Activated B cell treated with CpG ODN at 0.5 μM for 24 hours (primary cell): ENCODE data around the gene SLC30A3. TPM values are rescaled to one million over a fixed set of nuclear protein-coding genes. Genes with fewer than 3 reads are reported as not detected.

Experiments
- ATAC-seq: fragments of 200-7000 bp; cut with Tn5 transposase; one replicate; pipeline ENCODE4 v1.10.0; 2021; ENCODE audit warnings: low read depth, mild to moderate bottlenecking, moderate library complexity
- CTCF ChIA-PET: fragments of 350-600 bp; sonication (Branson Sonifier 250); formaldehyde crosslinking; loops from one replicate; lab custom pipeline; 2021; ENCODE audit warnings: antibody characterized with exemption; lab: Charles Lee
- POLR2A ChIA-PET: fragments of 350-600 bp; sonication (Branson Sonifier 250); formaldehyde crosslinking; loops from one replicate; lab custom pipeline; 2021; ENCODE audit warnings: antibody characterized with exemption; lab: Charles Lee
- DNase-seq: peaks from one replicate; pipeline ENCODE4 v3.0.0; 2022
- H3K27ac Mint-ChIP-seq: one replicate; pipeline ENCODE4 v1.8.0; 2020; ENCODE audit warnings: mixed read lengths
- H3K27me3 Mint-ChIP-seq: one replicate; pipeline ENCODE4 v1.8.0; 2021; ENCODE audit warnings: mixed read lengths
- H3K36me3 Mint-ChIP-seq: one replicate; pipeline ENCODE4 v1.8.0; 2021; ENCODE audit warnings: low read depth, mixed read lengths
- H3K4me1 Mint-ChIP-seq: one replicate; pipeline ENCODE4 v1.8.0; 2021; ENCODE audit warnings: mixed read lengths
- H3K4me3 Mint-ChIP-seq: one replicate; pipeline ENCODE4 v1.8.0; 2020; ENCODE audit warnings: mild to moderate bottlenecking, mixed read lengths
- H3K9me3 Mint-ChIP-seq: one replicate; pipeline ENCODE4 v1.8.0; 2020; ENCODE audit warnings: mixed read lengths
- CTCF ChIP-seq: fragments of 200-600 bp; IDR thresholded peaks from one replicate; pipeline ENCODE4 v1.8.0; 2022; ENCODE audit warnings: antibody characterized with exemption, mild to moderate bottlenecking
- intact Hi-C: fragments of 100-400 bp; cut with micrococcal nuclease; formaldehyde crosslinking; loops from one replicate; pipeline ENCODE4 v1.15.1; 2024
- total RNA-seq: library from RNA; stranded (reverse); gene quantifications from 2 replicates; pipeline ENCODE4 v1.2.3, GENCODE V29; 2022

SLC30A3 gene
- total RNA-seq, 1 donor from 2014 or later: 0.27 TPM

GRCh38 chr2:27261241-27261925, 1.5 kb downstream of the SLC30A3 start:
- peaks cover 65% of the 10 kb centered on the region for H3K27me3 Mint-ChIP-seq
- H3K9me3 Mint-ChIP-seq: no peaks in the 10 kb centered on the region
- DNase-seq: no peak
- ChIA-PET CTCF (no interaction called here), POLR2A (no interaction called here)
- no peak overlapping the region for H3K27ac Mint-ChIP-seq
- no peak for ATAC-seq
- peaks cover 2% of the 10 kb centered on the region for H3K36me3 Mint-ChIP-seq
- H3K4me3 Mint-ChIP-seq: peak overlapping the region; percentile 74
- intact Hi-C loops: no loop called here
- H3K4me1 Mint-ChIP-seq: peaks cover 33% of the 10 kb centered on the region
- no peak for TF ChIP-seq CTCF

GRCh38 chr2:27258051-27258450, 4.8 kb downstream of the SLC30A3 start:
- intact Hi-C loops: no loop called here
- CTCF ChIA-PET: no interaction called here
- H3K27ac Mint-ChIP-seq: no peak overlapping the region
- POLR2A ChIA-PET: no interaction called here
- H3K4me1 Mint-ChIP-seq: peaks cover 12% of the 10 kb centered on the region
- DNase-seq: no peak
- H3K9me3 Mint-ChIP-seq: no peaks in the 10 kb centered on the region
- TF ChIP-seq CTCF: no peak
- no peaks in the 10 kb centered on the region for H3K36me3 Mint-ChIP-seq
- ATAC-seq: no peak
- no peak overlapping the region for H3K4me3 Mint-ChIP-seq
- H3K27me3 Mint-ChIP-seq: peaks cover 59% of the 10 kb centered on the region

GRCh38 chr2:27256855-27257454, 5.9 kb downstream of the SLC30A3 start:
- POLR2A ChIA-PET: interaction anchor here (0.6 kb wide), 1 partner anchor 44 kb away, joined by 5 read pairs; no protein-coding TSS in a partner anchor

DNA sequence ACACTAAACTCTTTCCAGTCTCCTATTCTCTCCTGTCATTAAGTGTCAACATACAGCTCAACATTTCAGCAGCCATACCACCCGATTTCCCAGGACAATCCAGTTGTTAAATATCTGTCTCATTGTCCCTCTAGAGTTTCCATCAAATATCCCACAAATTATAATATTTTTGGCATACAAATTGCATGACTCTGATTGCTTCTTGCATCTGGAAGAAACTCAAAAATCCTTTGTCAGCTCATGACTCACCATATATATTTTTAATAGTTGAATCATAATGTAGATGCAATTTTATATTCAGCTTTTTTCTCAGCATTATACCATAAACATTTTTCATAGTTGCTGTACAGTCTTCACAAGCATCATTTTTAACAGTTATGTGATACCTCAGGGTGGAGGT, 7.2 kb downstream of the SLC30A3 start:
- TF ChIP-seq CTCF: no peak
- Mint-ChIP-seq H3K4me3 (no peak overlapping the region), H3K9me3 (no peaks in the 10 kb centered on the region), H3K4me1 (no peaks in the 10 kb centered on the region), H3K27me3 (peaks cover 54% of the 10 kb centered on the region), H3K36me3 (no peaks in the 10 kb centered on the region), H3K27ac (no peak overlapping the region)
- DNase-seq (no peak), ATAC-seq (no peak)
- intact Hi-C loops: no loop called here
- ChIA-PET CTCF (no interaction called here), POLR2A (no interaction called here)

More at GRCh38 chr2:27256855-27257454, 5.9 kb downstream of the SLC30A3 start:
- Mint-ChIP-seq H3K36me3 (no peaks in the 10 kb centered on the region), H3K9me3 (no peaks in the 10 kb centered on the region), H3K27ac (no peak overlapping the region), H3K4me3 (no peak overlapping the region), H3K4me1 (peaks cover 11% of the 10 kb centered on the region), H3K27me3 (peaks cover 58% of the 10 kb centered on the region)
- CTCF ChIA-PET: no interaction called here
- TF ChIP-seq CTCF: no peak
- ATAC-seq (no peak), DNase-seq (no peak)
- intact Hi-C loops: no loop called here

DNA sequence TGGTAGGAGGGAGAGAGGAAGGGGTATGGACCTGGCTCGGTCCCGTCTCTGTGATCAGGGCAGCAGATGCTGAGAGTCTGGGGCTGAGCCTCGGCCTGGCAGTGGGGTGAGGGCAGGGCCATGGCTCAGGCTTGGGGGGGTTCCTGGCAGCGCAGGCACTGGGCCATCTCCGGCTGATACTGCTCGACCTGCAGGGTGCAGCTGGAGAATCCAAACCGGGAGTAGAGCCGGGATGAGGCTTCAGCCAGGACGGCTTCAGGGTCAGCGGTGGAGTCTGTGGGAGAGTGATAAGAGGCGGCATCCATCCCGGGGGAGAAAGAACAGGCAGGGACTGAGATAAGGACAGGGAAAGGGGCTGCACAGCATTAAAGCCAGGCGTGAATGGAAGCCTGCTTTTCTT, 7.7 kb downstream of the SLC30A3 start:
- ChIA-PET POLR2A (no interaction called here), CTCF (no interaction called here)
- H3K27me3 Mint-ChIP-seq: peaks cover 51% of the 10 kb centered on the region
- intact Hi-C loops: no loop called here
- no peak for ATAC-seq
- no peaks in the 10 kb centered on the region for H3K36me3 Mint-ChIP-seq
- DNase-seq: no peak
- no peak for TF ChIP-seq CTCF
- no peaks in the 10 kb centered on the region for H3K9me3 Mint-ChIP-seq
- no peak overlapping the region for H3K27ac Mint-ChIP-seq
- H3K4me1 Mint-ChIP-seq: no peaks in the 10 kb centered on the region
- H3K4me3 Mint-ChIP-seq: no peak overlapping the region
